ENCODE data around the gene PGAM5.

The PGAM5 gene

GRCh38 chr12:132720606-132721345 lies 10.1 kb downstream of the PGAM5 start:
- no peak for DNase-seq (ENCODE audit: low read depth in 3 of 3)

GRCh38 chr12:132723015-132723763 lies 12.5 kb downstream of the PGAM5 start:
- no peak for DNase-seq (ENCODE audit: low read depth in 3 of 3)

GRCh38 chr12:132723764-132724140 lies 13.1 kb downstream of the PGAM5 start:
- DNase-seq (ENCODE audit: low read depth in 3 of 3), result no peak

DNA sequence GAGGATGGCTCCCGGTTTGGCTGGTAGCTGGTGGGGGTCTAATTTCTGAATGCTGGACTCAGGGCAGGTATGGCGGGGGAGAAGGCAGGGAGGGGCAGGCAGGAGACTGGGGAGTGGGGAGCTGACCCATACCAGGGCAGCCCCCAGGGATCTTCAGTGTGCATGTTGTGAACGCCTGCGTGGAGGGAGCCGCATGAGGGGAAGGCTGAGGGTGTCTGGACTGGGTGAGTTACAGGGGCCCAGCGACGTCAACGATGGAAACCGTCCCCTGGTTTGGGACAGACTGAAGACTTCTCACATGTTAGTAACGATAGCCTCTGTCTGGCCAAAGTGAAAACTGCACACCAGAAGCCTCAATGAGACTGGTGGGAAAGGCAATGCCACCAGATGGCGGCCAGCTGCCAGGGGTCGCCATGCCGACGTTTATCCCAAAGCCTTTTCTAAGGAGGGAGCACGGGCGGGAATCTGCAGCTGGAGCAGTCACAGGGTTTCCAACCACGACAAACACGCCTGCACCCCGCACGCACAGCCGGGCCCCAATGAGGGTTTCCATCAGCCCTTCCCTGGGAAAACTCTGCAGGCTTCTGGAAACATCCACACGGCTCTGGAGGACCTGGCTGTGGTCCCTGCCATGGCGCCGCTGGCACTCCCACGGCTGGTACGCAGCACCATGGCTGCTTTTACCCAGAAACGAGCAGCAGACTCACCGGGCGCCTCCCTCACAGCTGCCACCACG lies 14.0 kb downstream of the PGAM5 start:
- DNase-seq (ENCODE audit: low read depth in 3 of 3), result no peak

DNA sequence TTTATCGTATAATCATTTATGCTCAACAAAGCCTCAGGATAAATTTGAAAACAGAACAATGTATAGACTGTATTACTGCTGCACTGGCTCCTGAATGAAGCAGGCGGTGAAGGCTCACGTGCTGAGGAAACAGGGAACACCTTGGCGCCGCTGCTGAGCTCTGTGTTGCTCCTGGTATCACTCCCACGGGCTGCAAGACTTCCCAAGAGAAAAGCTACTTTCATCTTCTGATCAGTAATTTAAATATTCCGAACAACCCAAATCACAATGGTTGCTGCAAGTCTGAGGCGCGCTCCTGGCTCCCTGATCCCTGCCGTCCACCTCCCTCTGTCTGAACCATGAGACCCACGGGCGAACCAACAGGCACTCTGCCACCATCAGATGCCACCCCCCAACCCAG lies 15.7 kb downstream of the PGAM5 start:
- DNase-seq (ENCODE audit: low read depth in 3 of 3), result no peak

DNA sequence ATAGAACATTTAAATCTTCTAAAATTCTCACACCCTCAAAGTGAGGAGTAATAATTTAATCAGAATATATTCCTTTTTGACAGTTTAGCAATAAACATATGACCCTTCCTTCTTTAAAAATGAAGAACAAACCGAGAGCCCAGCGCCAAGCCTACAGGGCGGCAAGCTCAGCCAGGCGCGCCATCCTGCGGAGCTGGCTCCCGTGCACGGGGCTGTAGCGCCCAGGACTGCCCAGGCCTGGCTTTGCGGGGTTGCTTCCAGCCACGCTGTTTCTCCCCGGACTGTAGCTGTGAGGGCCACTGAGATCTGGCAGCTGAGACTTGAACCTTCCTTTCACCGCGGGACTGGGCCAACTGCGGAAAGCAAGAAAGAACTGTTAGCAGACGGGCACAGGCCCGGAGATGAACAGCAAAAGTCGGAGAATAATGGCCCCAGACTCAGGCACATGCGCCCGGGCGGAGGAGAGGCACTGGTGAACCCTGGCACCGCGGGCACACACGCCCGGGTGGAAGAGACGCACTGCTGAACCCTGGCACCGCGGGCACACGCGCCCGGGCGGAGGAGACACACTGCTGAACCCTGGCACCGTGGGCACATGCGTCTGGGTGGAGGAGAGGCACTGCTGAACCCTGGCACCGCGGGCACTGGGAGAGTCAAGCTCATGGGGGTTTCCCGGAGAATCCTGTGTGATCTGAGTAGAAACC lies 16.6 kb downstream of the PGAM5 start:
- DNase-seq (ENCODE audit: low read depth in 3 of 3), result no peak

DNA sequence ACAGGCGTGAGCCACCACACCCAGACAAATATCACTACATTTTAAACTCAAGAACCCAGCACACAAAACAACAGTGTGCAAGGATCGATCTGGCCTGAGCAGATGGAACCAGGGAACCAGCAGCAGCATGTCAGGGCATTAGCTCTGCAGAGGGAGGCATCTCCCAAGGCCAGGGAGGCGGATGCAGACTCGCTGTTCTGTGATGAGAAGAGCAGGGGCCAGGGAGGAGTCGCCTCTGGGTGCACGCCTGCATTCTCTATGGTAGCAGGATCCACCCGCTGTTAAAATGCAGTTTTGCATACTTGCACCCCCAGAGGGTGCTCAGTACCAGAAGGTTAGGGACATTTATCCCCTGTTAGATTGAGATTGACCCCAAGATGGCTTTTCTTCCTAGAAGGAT lies 17.9 kb downstream of the PGAM5 start:
- no peak for DNase-seq (ENCODE audit: low read depth in 3 of 3)

GRCh38 chr12:132729541-132730320 lies 19.1 kb downstream of the PGAM5 start:
- DNase-seq (ENCODE audit: low read depth in 3 of 3), result no peak

GRCh38 chr12:132730353-132730752 lies 19.7 kb downstream of the PGAM5 start:
- no peak for DNase-seq (ENCODE audit: low read depth in 3 of 3)

- no peak for DNase-seq (ENCODE audit: low read depth in 3 of 3)
Observed at GRCh38 chr12:132731574-132731973, 20.9 kb downstream of the PGAM5 start.

DNA sequence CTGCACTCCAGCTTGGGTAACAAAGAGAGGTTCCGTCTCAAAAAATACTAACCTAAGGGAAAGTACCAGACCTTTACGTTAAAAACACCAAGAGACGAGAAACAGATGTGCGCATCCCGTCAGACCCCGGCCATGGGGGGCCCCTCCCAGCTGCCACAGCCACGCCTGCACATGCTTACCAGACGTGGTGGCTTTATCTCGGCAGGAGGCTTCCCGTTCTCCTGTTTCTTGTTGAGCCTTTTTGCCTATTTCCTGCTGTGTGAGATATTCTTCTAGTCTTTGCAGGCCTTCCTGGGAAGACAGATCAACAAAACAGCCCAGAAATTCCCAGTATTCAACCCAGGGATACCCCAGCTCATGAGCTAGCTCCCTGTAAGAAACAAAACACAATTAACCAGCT lies 23.6 kb downstream of the PGAM5 start:
- no peak for DNase-seq (ENCODE audit: low read depth in 3 of 3)

- DNase-seq (ENCODE audit: low read depth in 3 of 3), result no peak
Observed at GRCh38 chr12:132735496-132735895, 24.9 kb downstream of the PGAM5 start.

GRCh38 chr12:132736378-132736777 lies 25.7 kb downstream of the PGAM5 start:
- no peak for DNase-seq (ENCODE audit: low read depth in 3 of 3)

DNA sequence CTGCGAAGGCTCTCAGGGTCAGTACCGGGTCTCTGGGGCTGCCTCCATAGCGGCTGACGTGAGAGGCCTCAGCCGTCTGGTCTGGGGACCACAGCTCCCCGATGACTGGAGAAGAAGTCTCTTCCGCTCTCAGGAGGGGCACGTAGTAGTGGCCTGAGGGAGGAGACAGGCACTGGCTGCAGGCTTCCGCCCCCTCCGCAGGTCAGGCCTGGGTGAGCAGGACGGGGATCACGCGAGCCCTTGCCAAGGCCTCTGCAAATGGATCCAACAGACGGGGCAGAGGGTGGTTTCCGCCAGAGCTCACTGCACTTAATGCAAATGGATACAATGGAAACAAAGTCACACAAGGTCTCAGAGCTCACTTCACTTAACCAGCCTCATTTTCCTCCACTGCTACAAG lies 26.3 kb downstream of the PGAM5 start:
- no peak for DNase-seq (ENCODE audit: low read depth in 3 of 3)

DNA sequence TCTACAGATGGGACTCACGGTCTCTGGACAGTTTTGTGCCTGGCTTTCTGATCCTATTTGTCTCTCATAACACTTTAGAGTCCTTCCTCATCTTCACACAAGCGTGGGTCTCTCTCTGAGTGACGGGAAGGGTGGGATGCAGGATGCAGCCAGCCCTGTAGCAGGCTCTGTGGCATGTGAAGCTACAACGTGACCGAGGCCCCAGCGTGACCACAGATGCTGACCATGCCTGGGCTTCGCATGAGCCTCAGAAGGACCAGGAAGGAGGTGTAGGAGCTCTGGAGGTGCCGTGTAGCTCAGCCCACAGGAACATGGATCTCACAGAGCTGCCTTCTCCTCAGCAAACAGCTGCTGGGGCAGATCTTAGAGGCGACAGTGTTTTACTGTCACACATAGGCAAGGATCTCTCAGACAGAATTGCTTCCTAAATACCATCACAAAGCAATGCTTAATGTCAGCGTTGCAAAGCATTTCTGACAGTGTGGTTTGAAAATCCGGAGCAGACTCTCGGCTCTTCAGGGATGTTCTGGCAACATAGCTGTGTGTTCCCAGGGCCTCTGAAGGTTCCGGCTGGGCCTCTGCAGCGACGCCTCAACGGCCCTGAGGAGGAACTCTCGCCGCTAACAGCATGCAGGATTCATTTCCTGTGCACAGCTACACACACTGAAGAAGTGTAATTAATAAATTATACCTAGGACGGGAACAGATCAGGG lies 29.1 kb downstream of the PGAM5 start:
- no peak for DNase-seq (ENCODE audit: low read depth in 3 of 3)

DNA sequence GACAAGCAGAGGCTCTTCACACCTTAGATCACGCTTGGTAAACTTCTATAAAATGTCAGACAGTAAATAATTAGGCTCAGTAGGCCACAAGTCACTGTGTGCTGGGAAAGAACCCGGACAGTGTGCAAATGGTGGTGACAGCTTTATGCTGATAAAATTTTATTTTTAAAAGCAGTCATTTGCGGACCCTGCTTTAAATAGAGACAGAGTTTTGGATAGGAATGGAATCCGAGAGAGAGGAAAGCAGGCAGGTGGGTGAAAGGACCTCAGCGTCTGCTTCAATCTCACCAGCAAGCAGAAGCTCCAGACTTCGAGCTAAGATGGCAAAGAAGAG lies 29.6 kb downstream of the PGAM5 start:
- DNase-seq (ENCODE audit: low read depth in 3 of 3), result no peak

DNA sequence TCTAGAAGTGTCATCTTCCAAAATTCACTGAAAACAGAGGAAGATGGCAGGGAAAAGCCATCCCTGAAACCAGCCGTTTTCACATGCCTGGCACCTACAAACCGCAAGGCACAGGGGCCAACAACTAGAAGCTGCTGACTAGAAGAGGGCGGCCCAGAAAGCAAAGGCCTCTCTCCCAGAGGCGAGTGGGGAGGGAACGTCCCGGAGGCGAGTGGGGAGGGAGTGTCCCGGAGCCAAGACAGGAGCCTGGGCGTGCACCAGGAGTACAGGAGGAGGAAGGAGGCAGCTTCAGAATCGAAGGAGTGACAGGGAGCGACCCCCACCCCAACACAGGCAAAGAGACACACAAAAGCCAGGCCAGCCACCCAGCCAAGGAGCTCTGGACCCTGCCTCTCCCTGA lies 30.0 kb downstream of the PGAM5 start:
- no peak for DNase-seq (ENCODE audit: low read depth in 3 of 3)

DNA sequence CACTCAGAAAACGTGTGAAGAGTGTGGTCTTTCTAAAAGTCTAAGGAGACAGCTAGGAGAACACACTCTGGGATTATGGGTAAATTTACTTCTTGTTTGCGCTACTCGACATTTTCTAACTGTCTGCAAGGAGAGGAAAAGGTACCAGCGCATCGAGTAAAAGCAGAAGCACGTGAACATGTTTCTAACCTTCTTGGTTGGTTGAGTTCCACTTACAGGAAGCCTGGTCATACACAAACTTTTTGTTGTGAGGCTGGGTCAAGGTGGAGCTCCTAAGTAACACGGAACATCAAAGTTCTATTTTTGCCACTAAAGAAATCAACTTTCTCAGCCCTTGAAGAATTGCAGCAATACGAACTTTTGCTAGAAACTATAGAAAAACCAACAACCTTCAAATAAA lies 31.0 kb downstream of the PGAM5 start:
- DNase-seq (ENCODE audit: low read depth in 3 of 3), result no peak

- no peak for DNase-seq (ENCODE audit: low read depth in 3 of 3)
Observed at GRCh38 chr12:132743831-132744230, 33.2 kb downstream of the PGAM5 start.

- no peak for DNase-seq (ENCODE audit: low read depth in 3 of 3)
Observed at GRCh38 chr12:132746613-132747012, 36.0 kb downstream of the PGAM5 start.

GRCh38 chr12:132747395-132747794 lies 36.8 kb downstream of the PGAM5 start:
- DNase-seq (ENCODE audit: low read depth in 3 of 3), result no peak
